NOMO-1 treated with dmso at 0.1 percent for 144 hours (cell line): ENCODE data around the gene SPPL3.
"Not testable (repeated sequence)": the region's sequence is repeated elsewhere in the genome, so short reads cannot be mapped to it uniquely, and the experiment has no call there.

Source experiments
- DNase-seq: peaks from one replicate; lab custom pipeline; 2025; ENCODE audit not compliant: unreplicated experiment; lab: John Stamatoyannopoulos, UW

The SPPL3 gene

DNA sequence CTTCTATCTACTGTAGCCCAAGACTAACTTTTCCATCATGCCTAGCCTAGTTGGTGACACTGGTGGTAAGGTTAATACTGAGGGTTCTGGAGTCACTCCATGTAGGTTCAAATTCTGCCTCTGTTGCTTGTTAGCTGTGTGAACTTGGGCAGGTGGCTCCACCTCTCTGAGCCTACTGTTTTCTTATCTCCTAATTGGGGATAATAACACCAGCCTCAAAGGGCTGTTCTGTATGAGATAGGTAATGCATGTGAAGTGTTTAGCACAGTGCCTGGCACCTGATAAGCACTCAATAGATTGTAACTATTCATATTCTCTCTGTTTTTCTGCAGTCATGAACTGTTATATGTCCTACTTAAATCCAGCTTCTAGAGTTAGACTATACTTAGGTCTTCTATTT, 17.5 kb upstream of the SPPL3 start:
- DNase-seq = no peak

GRCh38 chr12:120920178-120920577, 16.0 kb upstream of the SPPL3 start:
- DNase-seq = no peak

DNA sequence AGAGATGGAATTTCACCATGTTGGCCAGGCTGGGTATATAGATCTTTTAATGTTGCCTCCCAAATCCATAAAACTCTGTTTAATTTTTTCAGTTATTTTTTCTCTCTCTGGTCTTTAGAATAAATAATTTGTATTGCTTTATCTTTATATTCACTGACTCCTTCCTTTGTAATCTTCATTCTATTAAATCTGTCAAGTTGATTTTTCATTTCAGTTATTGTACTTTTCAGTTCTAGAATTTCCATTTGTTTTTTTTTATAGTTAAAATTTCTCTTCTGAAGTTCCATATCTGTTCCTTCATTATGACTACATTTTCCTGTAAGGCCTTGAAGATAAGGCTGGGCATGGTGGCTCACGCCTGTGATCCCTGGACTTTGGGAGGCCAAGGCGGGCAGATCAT, 13.6 kb upstream of the SPPL3 start:
- DNase-seq = no peak

GRCh38 chr12:120916561-120916960, 12.4 kb upstream of the SPPL3 start:
- no peak for DNase-seq

- DNase-seq = no peak
These were observed 10.6 kb upstream of the SPPL3 start for GRCh38 chr12:120914794-120915193.

DNA sequence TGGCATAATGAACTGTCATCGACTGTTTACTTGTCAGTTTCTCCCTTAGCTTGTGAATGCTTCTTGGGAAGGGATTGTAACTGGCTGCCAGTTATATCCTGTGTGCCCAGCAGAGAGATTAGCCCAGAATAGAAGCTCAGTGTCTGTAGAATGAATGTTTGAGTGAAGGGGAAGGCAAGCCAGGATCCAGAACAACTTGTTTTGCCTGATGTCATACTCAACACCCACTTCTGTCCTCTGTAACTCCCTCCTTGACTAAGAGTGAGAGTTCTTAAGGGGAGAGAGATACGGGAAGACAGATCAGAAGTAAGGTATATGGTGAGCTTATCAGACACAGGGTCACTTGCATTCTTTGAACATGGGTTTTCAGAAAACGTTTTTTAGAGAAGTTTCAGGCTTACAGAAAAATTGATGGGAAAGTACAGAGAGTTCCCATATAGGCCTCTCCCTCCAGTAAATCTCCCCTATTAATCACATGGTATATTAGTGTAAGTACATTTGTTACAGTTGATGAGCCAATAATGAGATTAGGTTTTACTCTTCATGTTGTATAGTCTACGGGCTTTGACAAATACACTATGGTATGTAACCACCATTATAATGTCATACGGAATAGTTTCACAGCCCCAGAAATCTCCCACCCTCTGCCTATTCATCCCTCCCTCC, 5.6 kb upstream of the SPPL3 start:
- DNase-seq = no peak

- no peak for DNase-seq
These were observed 1.8 kb upstream of the SPPL3 start for GRCh38 chr12:120905856-120906384.

GRCh38 chr12:120903412-120904196, 554 bp downstream of the SPPL3 start:
- no peak for DNase-seq

GRCh38 chr12:120902846-120903411, 1.2 kb downstream of the SPPL3 start:
- no peak for DNase-seq

DNA sequence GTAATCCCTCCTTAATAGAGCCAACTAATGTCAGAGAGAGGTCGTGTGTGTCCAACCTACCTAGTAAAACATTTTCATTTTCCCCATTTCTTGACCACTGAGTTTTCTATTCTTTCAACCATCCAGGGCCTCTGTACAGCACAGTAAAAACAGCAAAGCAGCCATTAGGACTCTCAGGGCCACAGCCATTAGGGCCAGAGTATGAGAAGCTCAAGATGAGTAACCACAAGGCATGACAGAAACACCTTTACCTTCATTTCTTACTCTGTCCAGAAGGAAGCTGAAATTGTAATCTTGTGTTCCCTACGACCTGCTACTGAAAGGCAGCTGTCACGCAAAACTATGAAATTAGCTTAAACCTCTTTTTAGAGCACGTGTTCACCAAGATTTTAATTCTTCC, 2.3 kb downstream of the SPPL3 start:
- DNase-seq = no peak

- not testable (repeated sequence) for DNase-seq
These were observed 3.1 kb downstream of the SPPL3 start for GRCh38 chr12:120901101-120901500.

DNA sequence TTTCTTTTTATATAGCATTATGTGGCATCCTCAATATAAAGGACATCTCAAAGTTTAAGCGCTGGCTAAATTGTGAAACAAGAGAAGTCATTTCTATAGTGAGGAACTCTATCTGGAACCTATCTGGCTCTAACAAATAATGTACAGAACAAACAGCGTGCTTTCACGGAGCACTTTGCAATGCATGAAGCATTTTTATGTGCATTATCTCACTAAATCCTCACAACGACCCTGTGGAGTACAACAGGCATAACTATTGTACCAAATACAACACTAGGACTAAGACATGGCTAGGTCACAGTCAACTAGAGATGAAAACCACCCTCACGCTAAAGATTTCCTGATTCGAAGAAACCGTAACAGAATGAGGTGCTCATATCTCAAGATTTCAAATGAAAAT, 8.6 kb downstream of the SPPL3 start:
- no peak for DNase-seq

GRCh38 chr12:120892265-120892664, 11.9 kb downstream of the SPPL3 start:
- peak; percentile 53 for DNase-seq

DNA sequence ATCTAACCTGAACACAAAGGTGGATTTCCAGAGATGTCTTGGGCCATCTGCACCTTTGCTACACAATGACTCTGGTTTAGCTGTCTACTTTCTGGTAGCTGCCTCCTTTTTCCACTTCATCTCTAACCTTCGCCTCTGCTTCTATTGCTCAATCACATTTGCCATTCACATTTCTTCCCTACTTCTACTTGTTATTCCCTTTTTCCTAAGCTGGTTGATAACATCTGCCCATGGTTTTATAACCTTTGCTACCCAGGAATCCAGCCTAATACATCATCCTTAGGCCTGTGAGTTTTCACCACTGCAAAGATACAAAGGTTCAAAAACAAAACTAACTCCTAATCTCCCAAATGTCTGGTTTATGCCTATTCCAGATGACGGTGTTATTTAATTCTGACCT, 13.2 kb downstream of the SPPL3 start:
- DNase-seq = no peak

DNA sequence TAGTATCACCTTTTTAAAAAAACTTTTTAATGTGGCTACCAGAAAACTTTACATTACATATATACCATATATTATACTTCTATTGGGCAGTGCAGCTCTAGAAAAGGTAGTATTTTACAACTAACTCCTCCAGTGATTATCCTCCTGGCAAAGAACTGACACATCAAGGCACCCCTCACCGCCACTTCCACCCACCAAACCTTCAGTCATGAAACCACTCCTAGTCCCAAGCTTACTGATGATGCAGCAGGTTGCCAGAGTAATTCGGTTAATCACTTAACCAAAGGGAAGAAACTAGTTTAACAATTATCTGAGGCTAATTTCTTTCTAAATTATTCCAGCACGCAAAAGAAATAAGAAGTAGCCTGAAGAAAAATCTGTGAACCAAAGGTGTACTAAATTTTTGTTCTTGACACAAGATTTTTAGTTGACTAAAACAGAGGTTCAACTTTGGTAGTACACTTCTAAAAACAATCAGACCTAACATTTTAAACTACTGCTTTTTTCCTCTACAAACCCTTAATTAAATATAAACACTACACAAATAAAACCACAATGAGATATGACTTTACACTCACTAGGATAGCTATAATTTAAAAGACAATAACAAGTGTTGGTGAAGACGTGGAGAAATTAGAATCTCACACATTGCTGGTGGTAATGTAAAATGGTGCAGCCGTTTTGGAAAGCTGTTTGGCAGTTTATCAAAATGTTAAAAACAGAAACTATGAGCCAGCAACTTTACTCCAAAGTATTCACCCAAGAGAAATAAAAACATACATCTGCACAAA, 16.7 kb downstream of the SPPL3 start:
- no peak for DNase-seq

- DNase-seq = no peak
These were observed 17.7 kb downstream of the SPPL3 start for GRCh38 chr12:120886199-120887018.

DNA sequence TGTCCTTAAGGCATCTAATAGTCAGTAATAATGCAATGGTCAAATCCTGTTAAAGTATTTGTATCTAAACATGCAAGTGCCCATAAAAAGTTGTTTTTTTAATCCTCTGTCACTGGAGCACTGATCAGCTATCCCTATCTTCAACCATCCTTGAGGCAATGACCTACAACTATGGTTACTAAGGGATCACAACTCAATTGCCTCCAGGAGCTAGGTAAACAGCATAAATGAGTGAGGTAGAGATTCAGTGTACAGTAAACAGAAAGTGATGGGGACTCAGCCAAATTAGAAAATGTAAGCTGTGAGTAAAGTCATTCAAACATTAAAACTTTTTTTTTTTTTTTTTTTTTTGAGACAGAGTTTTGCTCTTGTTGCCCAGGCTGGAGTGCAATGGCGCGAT, 18.6 kb downstream of the SPPL3 start:
- DNase-seq = no peak

DNA sequence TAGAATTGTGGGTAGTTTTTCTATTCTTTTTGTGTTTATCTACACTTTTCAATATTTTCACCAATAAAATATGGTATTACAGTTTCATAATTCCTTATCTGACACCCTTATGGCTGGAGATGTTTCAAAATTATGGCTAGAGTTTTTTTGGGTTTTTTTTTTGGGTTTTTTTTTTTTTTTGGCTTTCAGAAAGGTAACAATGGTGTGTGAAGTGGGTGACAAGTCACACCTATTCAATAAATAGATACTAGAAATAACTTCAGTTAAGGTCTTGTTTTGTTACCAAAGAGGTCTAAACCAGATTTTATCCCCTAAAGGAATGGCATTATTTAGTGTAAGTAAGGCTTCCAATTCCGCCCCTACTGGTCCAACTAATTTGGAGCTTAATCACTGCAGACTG, 19.5 kb downstream of the SPPL3 start:
- no peak for DNase-seq

DNA sequence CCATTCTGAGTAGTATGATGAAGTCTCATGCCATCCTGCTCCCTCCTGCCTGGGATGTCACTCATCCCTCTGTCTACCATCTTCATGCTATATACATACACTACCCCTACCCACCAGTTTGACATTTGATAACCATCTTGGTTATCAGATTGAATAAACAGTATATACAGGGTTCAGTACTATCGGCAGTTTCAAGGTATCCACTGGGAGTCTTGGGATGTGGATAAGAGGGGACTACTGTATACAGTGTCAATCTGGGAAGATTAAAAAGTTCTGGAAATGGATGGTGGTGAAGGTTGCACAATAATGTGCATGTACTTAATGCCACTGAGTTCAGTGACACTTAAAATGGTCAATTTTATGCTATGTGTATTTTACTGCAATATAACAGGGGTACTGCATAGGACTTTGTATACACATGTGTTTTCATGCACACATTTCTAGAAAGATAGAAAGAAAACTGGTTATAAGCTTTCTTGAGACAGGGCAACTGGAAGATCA, 22.1 kb downstream of the SPPL3 start:
- no peak for DNase-seq

- no peak for DNase-seq
These were observed 24.3 kb downstream of the SPPL3 start for GRCh38 chr12:120879718-120880300.
